ENCODE measurements around the gene C14orf180. TPM values are rescaled to one million over a fixed set of nuclear protein-coding genes. Genes with fewer than 3 reads are reported as not detected.

C14orf180 gene
- total RNA-seq, 5 donors from 2014 or later (not counting 1 experiment from before 2014, with no cell fraction given): not detected

GRCh38 chr14:104561632-104562495, 17.7 kb upstream of the C14orf180 start:
- ChIA-PET POLR2A (no interaction called here), CTCF (interaction anchor here in 1 of 2 donors (1.6 kb wide), 1 partner anchor 484 kb away, joined by 3 read pairs; no protein-coding TSS in a partner anchor)
- peaks cover 11 to 30% of the 10 kb centered on the region in 2 donors for H3K27me3 Mint-ChIP-seq
- H3K9me3 ChIP-seq: no peaks in the 10 kb centered on the region
- H3K9me3 Mint-ChIP-seq: no peaks in the 10 kb centered on the region
- peaks cover 0 to 67% of the 10 kb centered on the region in 2 experiments for H3K27me3 ChIP-seq (replicated peaks in 1 of 2; ENCODE audit: control insufficient read depth in 2 of 2, extremely low read depth in 1 of 2, insufficient read depth in 2 of 2, low read length in 1 of 2)
- H3K27ac Mint-ChIP-seq: no peak overlapping the region
- no peaks in the 10 kb centered on the region for H3K36me3 Mint-ChIP-seq
- peaks cover 0 to 9% of the 10 kb centered on the region in 2 experiments for H3K4me1 ChIP-seq (ENCODE audit: control insufficient read depth in 1 of 2, extremely low read depth in 1 of 2, insufficient read depth in 2 of 2, low read length in 2 of 2)
- WGBS (ENCODE audit: insufficient coverage): 76% methylated on average over 21 of the region's 23 CpGs
- ATAC-seq (replicated peaks in 1 of 4): no peak
- no peak for DNase-seq
- H3K27ac ChIP-seq (ENCODE audit: low read length): no peak overlapping the region
- H3K36me3 ChIP-seq (ENCODE audit: control insufficient read depth in 2 of 2, extremely low read depth in 1 of 2, insufficient read depth in 1 of 2, low read length in 1 of 2): no peaks in the 10 kb centered on the region
- H3K4me1 Mint-ChIP-seq: peaks cover 0 to 2% (median 2%) of the 10 kb centered on the region in 3 donors
- no peak overlapping the region for H3K4me3 Mint-ChIP-seq
- no peak overlapping the region for H3K4me3 ChIP-seq (ENCODE audit: control insufficient read depth in 1 of 2, extremely low read depth in 1 of 2, low read length in 1 of 2)

- H3K4me3 ChIP-seq (ENCODE audit: control insufficient read depth in 1 of 2, extremely low read depth in 1 of 2, low read length in 1 of 2): no peak overlapping the region
- H3K27me3 ChIP-seq (replicated peaks in 1 of 2; ENCODE audit: control insufficient read depth in 2 of 2, extremely low read depth in 1 of 2, insufficient read depth in 2 of 2, low read length in 1 of 2): peaks cover 0 to 66% of the 10 kb centered on the region in 2 experiments
- peaks cover 0 to 9% of the 10 kb centered on the region in 2 experiments for H3K4me1 ChIP-seq (ENCODE audit: control insufficient read depth in 1 of 2, extremely low read depth in 1 of 2, insufficient read depth in 2 of 2, low read length in 2 of 2)
- H3K4me3 Mint-ChIP-seq: no peak overlapping the region
- H3K36me3 ChIP-seq (ENCODE audit: control insufficient read depth in 2 of 2, extremely low read depth in 1 of 2, insufficient read depth in 1 of 2, low read length in 1 of 2): no peaks in the 10 kb centered on the region
- H3K9me3 ChIP-seq: no peaks in the 10 kb centered on the region
- H3K27me3 Mint-ChIP-seq: peaks cover 11 to 31% of the 10 kb centered on the region in 2 donors
- no peaks in the 10 kb centered on the region for H3K36me3 Mint-ChIP-seq
- H3K4me1 Mint-ChIP-seq: peaks cover 0 to 2% (median 2%) of the 10 kb centered on the region in 3 donors
- ChIA-PET CTCF (interaction anchor here in 1 of 2 donors (1.6 kb wide), 1 partner anchor 485 kb away, joined by 3 read pairs; no protein-coding TSS in a partner anchor), POLR2A (no interaction called here)
- ATAC-seq (replicated peaks in 1 of 4): no peak
- no peak overlapping the region for H3K27ac Mint-ChIP-seq
- 84% methylated on average over 3 of the region's 5 CpGs for WGBS (ENCODE audit: insufficient coverage)
- no peaks in the 10 kb centered on the region for H3K9me3 Mint-ChIP-seq
- no peak for DNase-seq
- no peak overlapping the region for H3K27ac ChIP-seq (ENCODE audit: low read length)
Observed at GRCh38 chr14:104562606-104563005, 17.0 kb upstream of the C14orf180 start.

- ATAC-seq (replicated peaks in 1 of 4) (no peak), DNase-seq (no peak)
- WGBS (ENCODE audit: insufficient coverage): 62% methylated on average over 13 of the region's 15 CpGs
- Histone ChIP-seq H3K9me3 (no peaks in the 10 kb centered on the region), H3K4me3 (ENCODE audit: control insufficient read depth in 1 of 2, extremely low read depth in 1 of 2, low read length in 1 of 2) (no peak overlapping the region), H3K27ac (ENCODE audit: low read length) (no peak overlapping the region), H3K27me3 (replicated peaks in 1 of 2; ENCODE audit: control insufficient read depth in 2 of 2, extremely low read depth in 1 of 2, insufficient read depth in 2 of 2, low read length in 1 of 2) (peaks cover 0 to 68% of the 10 kb centered on the region in 2 experiments), H3K36me3 (ENCODE audit: control insufficient read depth in 2 of 2, extremely low read depth in 1 of 2, insufficient read depth in 1 of 2, low read length in 1 of 2) (no peaks in the 10 kb centered on the region), H3K4me1 (ENCODE audit: control insufficient read depth in 1 of 2, extremely low read depth in 1 of 2, insufficient read depth in 2 of 2, low read length in 2 of 2) (peaks cover 0 to 9% of the 10 kb centered on the region in 2 experiments)
- H3K9me3 Mint-ChIP-seq: no peaks in the 10 kb centered on the region
- CTCF ChIA-PET: interaction anchor here in 1 of 2 donors (0.6 kb wide), 1 partner anchor 50 kb away, joined by 3 read pairs; no protein-coding TSS in a partner anchor
- POLR2A ChIA-PET: no interaction called here
- H3K27ac Mint-ChIP-seq: no peak overlapping the region
- H3K36me3 Mint-ChIP-seq: no peaks in the 10 kb centered on the region
- peaks cover 11 to 31% of the 10 kb centered on the region in 2 donors for H3K27me3 Mint-ChIP-seq
- peaks cover 0 to 2% (median 2%) of the 10 kb centered on the region in 3 donors for H3K4me1 Mint-ChIP-seq
- H3K4me3 Mint-ChIP-seq: no peak overlapping the region
Observed at GRCh38 chr14:104563191-104563741, 16.3 kb upstream of the C14orf180 start.

GRCh38 chr14:104563742-104564615, 15.6 kb upstream of the C14orf180 start:
- Mint-ChIP-seq H3K9me3 (no peaks in the 10 kb centered on the region), H3K4me3 (peak overlapping the region in 1 of 3 donors; percentile 33), H3K27me3 (peaks cover 11 to 31% of the 10 kb centered on the region in 2 donors), H3K27ac (no peak overlapping the region), H3K36me3 (no peaks in the 10 kb centered on the region), H3K4me1 (peaks cover 0 to 2% (median 2%) of the 10 kb centered on the region in 3 donors)
- ATAC-seq (replicated peaks in 1 of 4): peak; percentile 62 to 81 (median 67)
- ChIA-PET POLR2A (no interaction called here), CTCF (interaction anchor here (0.5 to 2.1 kb wide), 6 partner anchors 424 to 760 kb away, joined by 3 to 19 read pairs (median 4); partner anchors contain the start of gene KIF26A (in 1 of the 2))
- DNase-seq: peak; percentile 23 to 77 (median 64)
- H3K36me3 ChIP-seq (ENCODE audit: control insufficient read depth in 2 of 2, extremely low read depth in 1 of 2, insufficient read depth in 1 of 2, low read length in 1 of 2): no peaks in the 10 kb centered on the region
- H3K4me1 ChIP-seq (ENCODE audit: control insufficient read depth in 1 of 2, extremely low read depth in 1 of 2, insufficient read depth in 2 of 2, low read length in 2 of 2): peaks cover 0 to 9% of the 10 kb centered on the region in 2 experiments
- H3K27me3 ChIP-seq (replicated peaks in 1 of 2; ENCODE audit: control insufficient read depth in 2 of 2, extremely low read depth in 1 of 2, insufficient read depth in 2 of 2, low read length in 1 of 2): peaks cover 0 to 68% of the 10 kb centered on the region in 2 experiments
- 5% methylated on average over 21 of the region's 27 CpGs for WGBS (ENCODE audit: insufficient coverage)
- H3K9me3 ChIP-seq: no peaks in the 10 kb centered on the region
- H3K27ac ChIP-seq (ENCODE audit: low read length): no peak overlapping the region
- H3K4me3 ChIP-seq (ENCODE audit: control insufficient read depth in 1 of 2, extremely low read depth in 1 of 2, low read length in 1 of 2): no peak overlapping the region

- ChIA-PET CTCF (interaction anchor here (0.5 to 2.1 kb wide), 7 partner anchors 324 to 761 kb away, joined by 3 to 19 read pairs (median 4); partner anchors contain the start of gene KIF26A (in 1 of the 2)), POLR2A (no interaction called here)
- Mint-ChIP-seq H3K36me3 (no peaks in the 10 kb centered on the region), H3K4me3 (no peak overlapping the region), H3K27me3 (peaks cover 11 to 31% of the 10 kb centered on the region in 2 donors), H3K27ac (no peak overlapping the region), H3K9me3 (no peaks in the 10 kb centered on the region), H3K4me1 (peaks cover 0 to 2% (median 2%) of the 10 kb centered on the region in 3 donors)
- H3K4me1 ChIP-seq (ENCODE audit: control insufficient read depth in 1 of 2, extremely low read depth in 1 of 2, insufficient read depth in 2 of 2, low read length in 2 of 2): peaks cover 0 to 9% of the 10 kb centered on the region in 2 experiments
- H3K27me3 ChIP-seq (replicated peaks in 1 of 2; ENCODE audit: control insufficient read depth in 2 of 2, extremely low read depth in 1 of 2, insufficient read depth in 2 of 2, low read length in 1 of 2): peaks cover 0 to 71% of the 10 kb centered on the region in 2 experiments
- DNase-seq (no peak), ATAC-seq (replicated peaks in 1 of 4) (no peak)
- no peaks in the 10 kb centered on the region for H3K9me3 ChIP-seq
- no peaks in the 10 kb centered on the region for H3K36me3 ChIP-seq (ENCODE audit: control insufficient read depth in 2 of 2, extremely low read depth in 1 of 2, insufficient read depth in 1 of 2, low read length in 1 of 2)
- no peak overlapping the region for H3K27ac ChIP-seq (ENCODE audit: low read length)
- 76% methylated on average over 28 of the region's 30 CpGs for WGBS (ENCODE audit: insufficient coverage)
- no peak overlapping the region for H3K4me3 ChIP-seq (ENCODE audit: control insufficient read depth in 1 of 2, extremely low read depth in 1 of 2, low read length in 1 of 2)
Observed at GRCh38 chr14:104564744-104565679, 14.6 kb upstream of the C14orf180 start.
